Activated CD4-positive, alpha-beta T cell treated with anti-CD3 and anti-CD28 coated beads, Interleukin-2, amount 50 U/mL, for 16 hours (primary cell): ENCODE results near the gene LGI1.
A peak's percentile ranks its signal among the peaks of the same experiment; 100 is the strongest.
"Not testable (repeated sequence)": the region's sequence is repeated elsewhere in the genome, so short reads cannot be mapped to it uniquely, and the experiment has no call there.

Experiments used
- DNase-seq: peaks from one replicate; pipeline ENCODE4 v3.0.0-alpha.2; 2020

Gene LGI1

GRCh38 chr10:93812659-93813338 lies 55.1 kb downstream of the LGI1 start:
- no peak for DNase-seq

DNA sequence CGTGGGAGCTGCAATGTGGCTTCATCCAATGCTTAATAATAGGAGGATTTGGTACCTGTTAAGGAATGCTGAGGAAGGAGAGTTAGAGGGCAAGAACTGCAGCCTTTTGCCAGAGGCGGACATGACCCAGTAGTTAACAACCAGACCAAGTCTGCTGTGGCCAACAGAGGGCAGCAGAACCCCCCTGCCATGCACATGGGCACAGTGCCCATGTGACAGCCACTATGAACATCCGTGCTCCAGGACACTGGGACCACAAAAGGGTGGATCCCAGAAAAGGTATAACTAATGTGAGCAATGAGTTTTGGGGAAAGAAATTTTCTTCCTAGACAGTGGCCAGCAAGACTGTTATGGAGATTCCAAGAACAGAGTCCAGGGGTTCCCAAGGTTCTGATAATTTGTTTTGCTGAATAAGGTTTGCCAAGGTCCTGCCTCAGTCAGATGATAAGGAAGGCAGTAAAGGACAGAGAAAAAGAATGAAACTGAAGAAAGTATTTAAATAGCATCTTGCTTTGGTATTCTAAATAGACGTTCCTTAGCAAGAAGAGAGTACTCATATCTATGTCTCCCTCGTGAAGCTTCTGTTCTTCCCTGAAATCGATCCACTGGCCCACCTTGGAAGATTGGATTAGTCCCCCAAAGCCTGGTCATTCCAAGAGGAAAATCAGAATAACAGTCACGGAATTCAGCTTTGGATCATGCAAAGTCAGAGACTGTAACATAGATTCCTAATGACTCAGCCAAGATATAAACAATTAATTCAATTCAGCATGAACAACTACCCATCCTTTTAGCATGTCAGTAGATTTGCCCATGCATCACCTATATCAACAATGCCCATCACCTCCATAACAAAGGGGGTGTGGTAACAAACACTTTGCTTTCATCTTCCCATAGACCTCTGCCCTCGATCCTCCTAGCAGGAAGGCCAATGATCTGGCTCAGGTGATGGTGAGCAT lies 56.0 kb downstream of the LGI1 start:
- DNase-seq = peak; percentile 51

DNA sequence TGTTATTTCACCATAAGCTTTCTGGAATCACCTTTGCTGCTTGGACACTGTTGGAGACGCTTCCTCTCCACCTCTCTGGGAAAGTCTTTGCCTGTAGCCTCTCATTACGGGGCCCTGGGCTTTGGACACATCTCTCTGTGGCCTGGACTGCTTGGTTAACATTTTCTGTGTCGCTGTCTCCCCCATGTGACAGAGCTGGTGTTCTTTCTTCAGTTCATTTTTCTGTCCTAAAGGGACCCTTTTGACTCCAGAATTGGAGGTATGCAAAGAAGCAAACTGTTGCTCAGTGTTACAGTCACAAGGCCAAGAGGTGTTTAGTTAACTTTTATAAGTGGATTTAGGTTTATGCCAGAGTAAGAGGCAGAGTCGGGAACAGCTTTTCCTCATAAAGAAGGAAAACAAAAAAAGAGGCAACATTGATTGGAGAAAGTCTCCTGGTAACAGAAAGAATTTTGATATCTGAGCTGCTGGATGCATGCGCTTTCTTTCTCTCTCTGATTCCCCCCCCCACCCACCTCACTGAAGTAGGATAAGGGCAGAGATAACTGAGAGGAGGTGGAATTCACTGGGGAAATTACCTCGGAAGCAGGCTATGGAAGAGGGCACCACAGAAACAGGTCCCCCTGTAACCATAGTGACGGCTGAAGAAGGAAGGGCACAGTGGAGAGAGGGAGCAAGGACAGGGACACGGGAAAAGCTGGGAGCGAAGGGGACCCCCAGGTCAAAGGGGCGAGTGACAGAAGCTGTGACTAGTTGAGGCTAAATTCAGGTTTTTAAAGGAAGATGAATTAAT lies 57.8 kb downstream of the LGI1 start:
- no peak for DNase-seq

DNA sequence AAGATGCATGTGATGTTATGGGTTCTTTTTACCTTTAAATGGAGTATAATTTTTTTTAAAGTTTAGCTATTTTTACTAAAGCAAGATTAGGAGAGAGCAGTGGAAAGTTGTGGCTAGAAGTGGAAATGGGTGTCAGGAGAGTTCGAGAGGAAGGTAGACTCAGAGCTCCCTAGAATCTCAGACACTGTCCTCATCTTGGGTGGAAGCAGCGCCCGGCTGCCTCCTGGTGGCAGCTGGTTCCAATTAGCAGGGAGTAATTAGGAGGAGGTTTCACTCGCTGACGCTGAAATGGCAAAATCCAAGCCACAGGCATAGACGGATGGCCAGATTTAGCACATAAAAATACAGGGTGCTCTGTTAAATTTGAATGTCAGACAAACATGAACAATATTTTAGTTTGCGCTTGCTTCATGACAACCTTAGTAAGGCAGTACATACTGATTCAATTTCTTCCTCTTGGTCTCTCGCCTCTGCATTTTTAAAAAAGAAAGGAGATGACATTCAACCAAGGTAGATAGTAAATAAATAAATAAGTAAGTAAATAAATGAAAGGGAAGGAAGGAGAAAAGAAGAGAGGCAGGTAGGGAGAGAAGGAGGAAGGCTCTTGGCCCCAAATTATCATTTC lies 58.5 kb downstream of the LGI1 start:
- peak; percentile 30 for DNase-seq

DNA sequence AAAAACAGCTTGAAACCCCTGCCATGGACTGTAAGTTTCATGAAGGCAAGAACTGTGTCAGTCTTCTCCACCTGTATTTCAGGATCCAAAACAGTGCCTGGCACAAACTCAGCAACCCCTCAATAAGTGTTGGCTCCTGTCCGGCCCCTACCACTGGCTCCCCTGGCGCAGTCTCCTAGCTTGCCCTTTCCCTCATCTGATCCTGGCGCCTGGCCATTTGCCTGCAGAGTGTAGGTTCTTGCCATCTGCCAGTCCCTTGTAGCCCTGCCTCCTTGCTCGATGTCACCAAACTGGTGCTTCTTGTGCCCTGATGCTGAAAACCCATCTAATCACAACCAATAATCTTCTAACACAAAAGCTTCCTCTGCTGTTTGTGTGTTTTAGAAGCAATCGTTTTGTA lies 60.4 kb downstream of the LGI1 start:
- no peak for DNase-seq

DNA sequence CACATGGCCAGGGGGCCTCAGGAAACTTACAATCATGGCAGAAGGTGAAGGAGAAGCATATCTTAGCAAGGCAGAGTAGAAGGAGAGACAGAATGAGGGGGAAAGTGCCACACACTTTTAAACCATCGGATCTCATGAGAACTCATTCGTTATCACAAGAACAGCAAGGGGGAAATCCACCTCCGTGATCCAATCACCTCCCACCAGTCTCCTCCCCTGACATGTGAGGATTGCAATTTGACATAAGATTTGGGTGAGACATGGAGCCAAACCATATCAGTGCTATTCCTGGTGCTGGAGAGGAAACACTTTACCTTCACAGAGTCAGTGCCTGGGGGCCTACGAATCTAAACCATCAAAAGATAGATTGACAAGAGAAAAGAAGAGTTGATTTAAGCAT lies 61.8 kb downstream of the LGI1 start:
- no peak for DNase-seq

DNA sequence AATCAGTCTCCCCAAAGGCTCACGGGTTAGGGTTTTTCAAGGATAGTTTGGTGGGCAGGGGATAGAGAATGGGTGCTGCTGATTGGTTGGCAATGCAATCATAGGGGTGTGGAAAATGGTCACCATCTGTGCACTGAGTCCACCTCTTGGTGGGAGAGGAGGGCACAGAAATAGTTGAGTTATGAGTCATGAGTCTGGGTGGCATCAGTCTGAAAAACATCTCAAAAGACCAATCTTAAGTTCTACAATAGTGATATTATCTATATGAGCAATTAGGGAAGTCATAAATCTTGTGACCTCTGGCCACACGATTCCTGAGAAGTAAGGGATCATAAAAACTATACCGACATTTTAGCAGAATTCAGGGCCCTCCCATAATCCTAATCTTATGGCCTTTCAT lies 62.7 kb downstream of the LGI1 start:
- no peak for DNase-seq

GRCh38 chr10:93821051-93821772 lies 63.5 kb downstream of the LGI1 start:
- no peak for DNase-seq

DNA sequence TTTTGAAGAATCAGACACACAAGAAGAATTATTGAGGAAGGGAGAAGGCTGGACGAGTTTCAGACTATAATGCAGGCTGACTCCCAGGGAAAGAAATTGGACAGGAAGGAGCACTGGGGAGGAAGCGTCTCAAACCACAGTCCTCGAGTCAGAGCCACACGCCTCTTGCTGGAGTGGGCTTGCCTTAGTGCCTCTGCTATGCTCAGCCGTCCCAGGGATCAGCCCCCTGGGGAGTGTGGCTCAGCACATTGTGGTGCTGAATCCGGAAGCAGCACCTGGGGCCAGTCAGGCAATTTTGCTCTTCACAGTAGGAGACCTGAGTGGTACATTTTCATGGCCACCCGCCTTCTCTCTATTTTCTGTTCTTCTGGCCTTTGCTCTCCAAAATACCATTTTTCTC lies 68.6 kb downstream of the LGI1 start:
- DNase-seq = no peak

DNA sequence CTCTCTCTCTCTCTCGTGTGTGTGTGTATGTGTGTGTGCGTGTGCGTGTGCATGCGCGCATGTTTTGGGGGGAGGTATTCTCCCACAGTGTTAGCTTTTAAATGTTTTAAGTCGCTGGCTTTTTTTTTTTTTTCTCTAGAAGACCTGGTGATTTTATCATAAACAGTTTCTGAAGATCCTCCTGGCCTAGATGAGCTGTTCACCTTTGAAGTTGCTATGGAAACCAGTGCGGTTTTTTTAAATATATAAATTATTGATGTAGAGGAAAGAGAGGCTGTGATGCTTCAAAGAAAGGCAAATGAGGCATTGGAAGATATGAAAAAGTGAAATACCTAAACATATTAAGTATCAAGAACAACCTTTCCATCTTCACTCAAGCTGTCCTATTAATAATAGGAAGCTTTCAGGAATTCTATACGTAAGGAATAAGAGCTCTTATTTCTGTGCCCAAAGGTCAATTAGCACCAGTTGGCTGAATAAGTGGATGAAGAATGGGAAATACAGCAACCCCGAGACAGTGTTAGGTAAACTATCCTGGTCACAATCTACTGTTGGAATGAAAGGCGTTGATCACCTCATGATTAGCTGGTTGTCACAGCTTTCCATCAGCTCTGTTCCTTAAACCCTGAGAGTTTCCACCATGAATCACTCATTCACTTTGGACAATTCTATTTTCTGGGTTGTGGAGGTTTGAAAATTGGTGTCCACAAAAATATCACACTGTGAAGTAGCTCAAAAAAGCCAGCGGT lies 69.5 kb downstream of the LGI1 start:
- no peak for DNase-seq

DNA sequence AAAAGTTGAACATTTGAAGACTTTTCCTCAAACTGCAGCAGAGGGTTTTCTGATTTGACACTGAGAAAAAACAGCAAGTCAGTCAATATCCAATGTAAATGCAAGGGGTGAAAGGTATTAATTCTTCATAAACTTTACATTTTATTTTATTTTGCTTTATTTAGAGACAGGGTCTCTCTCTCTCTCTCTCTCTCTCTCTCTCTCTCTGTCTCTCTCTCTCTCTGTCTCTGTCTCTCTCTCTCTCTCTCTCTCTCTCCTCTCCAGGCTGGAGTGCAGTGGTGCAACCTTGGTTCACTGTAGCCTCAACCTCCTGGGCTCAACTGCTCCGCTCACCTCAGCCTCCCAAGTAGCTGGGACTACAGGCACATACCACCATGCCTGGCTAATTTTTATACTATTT lies 73.3 kb downstream of the LGI1 start:
- not testable (repeated sequence) for DNase-seq

DNA sequence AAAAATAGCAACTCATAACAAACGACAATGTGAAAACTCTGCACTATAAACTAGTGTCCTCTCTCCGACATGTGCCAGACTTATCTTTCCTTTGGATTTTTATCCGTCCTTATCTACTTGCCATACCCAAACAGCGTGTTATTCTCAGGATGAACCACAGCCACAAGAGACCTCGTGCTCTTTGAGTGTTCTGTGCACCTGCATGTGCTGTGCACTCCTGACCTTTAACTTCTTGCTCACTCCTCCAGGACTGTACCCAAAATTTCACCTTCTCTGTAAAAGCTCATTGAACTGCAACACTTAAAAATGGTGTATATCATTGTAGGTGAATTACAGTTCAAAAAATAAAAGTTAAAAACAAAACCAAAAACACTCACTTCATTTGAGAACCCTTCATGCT lies 78.0 kb downstream of the LGI1 start:
- no peak for DNase-seq

DNA sequence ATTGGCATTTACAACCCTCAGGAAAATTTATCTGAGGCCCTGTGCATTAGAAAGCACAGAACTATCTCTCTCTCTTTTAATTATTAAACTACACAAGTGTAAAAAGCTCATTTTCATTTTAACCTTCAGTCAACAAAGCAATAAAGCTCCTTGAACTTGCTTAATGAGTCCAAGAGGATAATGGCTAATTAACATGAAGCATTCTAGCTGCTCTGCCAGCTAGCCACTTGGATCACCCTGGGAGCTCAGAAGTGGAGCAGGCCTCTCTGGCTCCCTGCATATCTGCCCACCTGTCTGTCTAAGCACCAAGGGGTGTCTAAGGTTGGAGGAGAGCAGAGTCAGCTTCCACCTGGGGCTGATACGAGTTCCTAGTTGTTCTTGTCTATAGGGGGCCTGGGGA lies 80.1 kb downstream of the LGI1 start:
- DNase-seq = no peak

DNA sequence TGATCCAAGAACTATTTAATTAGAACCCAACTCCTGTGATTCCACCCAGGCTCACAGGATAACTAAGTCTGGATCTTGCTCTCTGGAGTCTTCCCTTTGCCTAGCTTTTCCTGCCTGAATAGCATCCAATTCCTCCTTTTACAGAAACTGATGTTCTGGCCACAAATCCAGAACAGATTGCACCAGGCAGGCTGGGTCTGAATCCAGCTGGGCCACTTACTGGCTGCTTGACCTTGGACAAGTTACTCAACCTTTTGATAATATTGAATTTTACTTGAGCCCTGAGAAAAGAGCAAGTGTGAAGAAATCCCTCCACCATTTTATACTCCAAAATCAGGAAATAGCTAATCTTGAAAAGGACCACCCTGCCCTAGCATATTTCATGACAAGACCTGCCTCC lies 80.5 kb downstream of the LGI1 start:
- DNase-seq = no peak

- no peak for DNase-seq
Measured at GRCh38 chr10:93841961-93842360, 84.2 kb downstream of the LGI1 start.

GRCh38 chr10:93844979-93845626 lies 87.4 kb downstream of the LGI1 start:
- no peak for DNase-seq
